AG08396 (cell line): ENCODE results near the gene SPECC1L.
"Not testable (repeated sequence)": the region's sequence is repeated elsewhere in the genome, so short reads cannot be mapped to it uniquely, and the experiment has no call there.

ENCODE experiments used
- DNase-seq: peaks from one replicate; pipeline ENCODE4 v3.0.0; 2012; ENCODE audit warnings: low spot score, mixed read lengths

SPECC1L gene

DNA sequence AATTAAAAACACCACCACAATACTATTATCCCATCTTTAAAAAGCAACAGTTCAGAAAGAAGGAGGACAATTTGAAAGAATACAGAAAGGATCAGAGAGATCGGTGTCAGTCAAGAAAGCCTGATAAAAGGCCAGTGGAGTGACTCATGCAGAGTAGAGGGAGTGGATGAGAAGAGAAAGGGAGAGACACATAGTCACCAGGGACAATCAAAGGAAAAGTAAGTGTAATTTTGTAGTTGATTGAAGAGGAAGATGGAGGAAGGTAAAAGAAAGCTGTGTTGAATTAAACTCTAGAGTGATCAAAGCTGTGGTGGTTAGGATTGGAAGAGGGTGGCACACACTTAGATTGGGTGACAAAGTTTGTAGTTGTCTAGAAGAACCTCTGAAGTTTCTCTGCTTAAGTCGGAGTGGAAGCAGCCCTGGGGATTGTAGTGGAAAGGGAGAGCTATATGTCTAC lies 14.1 kb downstream of the SPECC1L start:
- no peak for DNase-seq

DNA sequence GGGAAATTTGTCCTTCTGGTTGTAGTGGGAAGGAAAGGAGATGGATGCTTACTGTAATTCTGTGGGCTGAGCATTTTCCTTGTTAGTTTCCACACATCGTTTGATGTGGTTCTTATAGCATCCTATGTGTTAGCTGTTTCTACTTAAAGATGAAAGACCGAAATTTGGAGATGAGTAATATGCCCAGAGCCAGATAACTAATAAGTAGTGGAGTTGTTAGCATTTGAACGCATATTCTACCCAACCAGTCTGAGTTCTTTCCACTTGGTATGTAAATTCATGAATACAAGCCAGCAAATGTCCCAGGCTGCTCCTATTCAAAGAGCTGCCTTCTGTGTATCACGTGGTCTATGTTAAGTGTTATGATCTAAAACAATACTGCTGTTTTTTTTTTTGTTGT lies 14.6 kb downstream of the SPECC1L start:
- no peak for DNase-seq

DNA sequence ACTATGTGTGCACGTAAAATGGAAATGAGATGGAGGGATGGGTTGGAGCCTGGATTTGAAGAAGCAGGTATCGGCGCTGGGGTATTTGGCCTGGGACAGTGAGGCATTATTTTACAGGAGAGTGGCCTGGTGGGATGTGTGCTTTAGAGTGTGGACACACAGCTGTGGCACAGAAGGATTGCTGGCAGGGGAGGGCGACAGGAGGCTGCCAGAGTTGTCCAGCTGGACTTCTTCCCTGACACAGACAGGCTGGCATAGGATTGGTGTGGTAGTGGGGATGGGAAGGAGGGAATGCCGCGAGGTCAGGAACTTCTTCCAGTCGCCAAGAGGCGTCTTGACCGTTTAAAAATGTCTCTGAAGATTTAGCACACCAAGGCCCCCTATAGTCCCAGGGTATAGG lies 16.6 kb downstream of the SPECC1L start:
- not testable (repeated sequence) for DNase-seq

DNA sequence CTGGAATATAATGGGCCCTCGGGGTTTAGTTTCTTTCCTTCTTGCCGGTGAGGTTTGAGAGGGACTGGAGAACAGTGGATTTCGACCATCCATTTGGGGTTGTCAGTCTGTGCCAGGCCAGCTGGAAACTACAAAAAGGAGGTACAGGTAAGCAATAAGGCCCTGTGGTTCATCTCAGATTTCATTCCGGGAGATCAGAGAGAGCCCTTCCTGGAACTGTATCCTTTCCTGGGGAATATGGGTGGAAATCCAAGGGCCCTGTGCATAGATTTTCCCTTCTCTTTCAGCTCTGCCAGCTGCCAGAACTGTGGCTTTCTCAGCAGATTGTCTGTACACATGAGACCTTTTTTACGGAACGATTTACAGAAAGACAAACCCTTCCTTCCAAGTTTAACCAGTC lies 17.2 kb downstream of the SPECC1L start:
- DNase-seq: not testable (repeated sequence)

DNA sequence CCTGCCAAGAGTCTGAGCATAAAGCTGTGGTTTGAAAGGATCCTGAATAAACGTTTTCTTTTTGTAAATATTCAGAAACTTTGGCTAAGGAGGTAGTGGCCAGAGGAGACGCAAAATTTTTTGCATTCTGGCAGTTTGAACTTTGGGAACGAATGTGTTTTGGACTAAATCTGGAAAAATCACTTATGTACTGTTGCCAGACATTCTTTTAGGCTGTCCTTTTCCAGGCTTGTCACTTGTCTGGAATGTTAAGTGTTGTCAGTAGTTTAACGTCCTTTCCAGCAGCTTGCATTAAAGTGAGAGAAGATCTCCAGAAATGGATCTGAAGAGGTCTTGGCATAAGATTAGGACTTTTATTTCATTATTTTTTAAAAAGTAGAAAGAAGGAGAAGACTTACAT lies 18.5 kb downstream of the SPECC1L start:
- DNase-seq: peak; percentile 64

DNA sequence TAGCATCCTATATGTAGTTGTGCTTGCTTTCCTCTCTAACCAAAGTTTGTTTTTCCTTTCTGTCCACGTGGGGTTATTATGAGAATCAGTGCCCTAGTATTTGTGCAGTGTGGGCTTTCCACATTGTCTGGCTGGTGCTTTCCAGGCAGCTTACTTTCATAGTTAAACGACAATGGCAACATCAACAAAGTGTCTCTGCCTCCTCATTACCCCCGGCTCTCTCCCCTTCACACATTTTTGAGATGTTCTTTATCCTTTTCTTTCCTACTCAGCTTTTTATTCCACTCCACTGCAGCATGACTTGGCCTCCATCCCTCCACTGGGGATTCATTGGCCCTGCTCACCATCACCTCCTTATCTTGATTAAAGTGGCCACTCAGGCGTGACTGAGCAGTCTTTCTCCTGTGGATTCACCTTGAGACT lies 19.1 kb downstream of the SPECC1L start:
- DNase-seq: no peak

DNA sequence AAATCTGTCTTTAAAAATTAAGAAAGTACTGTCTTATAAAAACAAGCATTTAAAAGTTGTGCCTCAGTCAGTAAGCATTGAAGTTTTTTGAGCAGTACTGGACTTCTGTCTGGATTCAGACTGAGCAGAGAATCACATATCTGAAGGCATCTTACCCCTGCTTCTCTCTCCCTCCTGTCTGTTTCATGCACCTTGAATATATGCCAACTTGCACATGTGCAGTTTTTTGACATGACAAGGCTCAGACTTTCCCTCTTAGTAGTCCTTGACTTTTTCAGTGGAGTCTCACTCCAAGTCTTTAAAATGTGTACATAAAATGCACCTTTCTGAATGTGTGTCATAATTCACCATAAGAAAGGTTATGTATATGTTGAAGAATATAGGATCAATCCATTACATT lies 19.8 kb downstream of the SPECC1L start:
- DNase-seq: no peak

DNA sequence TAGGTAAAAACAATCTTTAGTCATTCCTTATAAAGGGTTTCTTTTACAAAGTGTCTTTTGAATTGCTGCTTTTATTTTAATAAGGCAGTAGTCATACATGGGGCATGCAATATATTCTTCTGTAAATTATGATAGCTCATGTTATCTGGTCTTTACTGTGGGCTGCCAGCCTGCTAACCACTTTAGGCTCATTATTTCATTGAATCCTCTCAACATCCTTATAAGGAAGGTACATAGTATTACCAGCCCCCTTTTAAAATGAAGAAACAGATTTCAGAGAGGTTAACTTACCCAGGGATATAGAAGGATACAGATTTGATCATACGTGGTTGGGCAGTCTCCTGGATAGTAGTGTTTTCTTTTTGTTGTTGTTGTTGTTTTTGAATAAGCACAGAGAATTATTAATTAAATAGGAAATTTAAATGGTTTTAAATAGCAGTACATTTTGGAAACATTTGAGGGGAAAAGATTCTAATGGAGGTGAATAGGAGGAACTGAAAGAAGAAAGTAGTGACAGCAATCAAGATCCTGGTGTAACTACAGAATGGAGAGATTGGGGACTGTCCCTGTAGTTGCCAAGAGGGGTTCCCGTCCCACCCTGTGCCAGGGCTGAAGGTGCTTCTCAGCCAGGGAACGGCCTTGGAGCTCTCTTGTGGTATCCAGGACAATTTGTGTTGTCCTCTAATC lies 21.0 kb downstream of the SPECC1L start:
- no peak for DNase-seq

DNA sequence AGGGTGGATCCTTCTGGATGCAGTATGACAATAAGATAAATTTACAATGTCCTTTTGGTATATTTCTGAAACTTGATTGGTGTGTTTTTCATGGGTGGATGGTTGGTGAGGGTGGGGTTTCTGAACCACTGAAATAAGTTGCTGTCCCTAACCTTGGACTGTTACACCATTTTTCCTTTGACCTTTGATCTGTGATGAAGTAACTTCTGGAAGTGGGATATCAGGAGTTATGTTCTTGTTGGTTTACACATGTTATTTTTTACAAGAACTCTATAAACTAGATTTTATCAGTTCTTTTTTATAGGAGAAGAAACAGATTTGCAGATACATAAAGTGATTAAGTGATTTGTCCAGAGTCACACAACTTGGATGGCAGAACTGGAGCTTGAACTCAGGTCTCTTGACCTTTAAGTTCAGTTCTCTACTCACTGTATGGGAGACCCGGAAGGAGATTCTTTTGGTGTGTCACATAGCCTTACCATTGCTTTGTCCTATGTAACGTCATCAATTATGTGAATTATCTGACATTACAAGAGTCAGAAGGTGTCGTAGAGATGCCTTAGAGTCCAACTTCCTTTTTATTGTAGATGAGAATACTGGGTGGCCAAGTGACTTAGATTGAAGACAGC lies 21.7 kb downstream of the SPECC1L start:
- not testable (repeated sequence) for DNase-seq

DNA sequence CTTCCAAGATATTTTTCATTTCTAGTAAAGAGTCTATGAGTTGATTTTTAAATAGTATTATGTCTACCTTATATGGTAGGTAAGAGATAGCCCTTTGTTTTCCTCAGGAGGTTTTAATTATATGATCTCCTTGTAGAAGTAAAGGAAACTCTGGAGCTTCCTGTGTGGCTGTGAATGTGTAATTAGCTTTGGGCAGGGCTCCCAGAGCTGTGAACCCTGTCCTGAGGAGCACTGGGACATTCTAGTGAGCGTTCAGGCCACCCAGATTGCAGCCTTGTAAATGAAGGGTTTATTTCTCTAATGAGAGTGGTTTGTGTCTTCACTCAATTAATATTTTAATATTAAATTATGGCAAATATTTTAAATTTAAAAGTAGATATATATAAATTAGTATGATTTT lies 24.3 kb downstream of the SPECC1L start:
- not testable (repeated sequence) for DNase-seq

DNA sequence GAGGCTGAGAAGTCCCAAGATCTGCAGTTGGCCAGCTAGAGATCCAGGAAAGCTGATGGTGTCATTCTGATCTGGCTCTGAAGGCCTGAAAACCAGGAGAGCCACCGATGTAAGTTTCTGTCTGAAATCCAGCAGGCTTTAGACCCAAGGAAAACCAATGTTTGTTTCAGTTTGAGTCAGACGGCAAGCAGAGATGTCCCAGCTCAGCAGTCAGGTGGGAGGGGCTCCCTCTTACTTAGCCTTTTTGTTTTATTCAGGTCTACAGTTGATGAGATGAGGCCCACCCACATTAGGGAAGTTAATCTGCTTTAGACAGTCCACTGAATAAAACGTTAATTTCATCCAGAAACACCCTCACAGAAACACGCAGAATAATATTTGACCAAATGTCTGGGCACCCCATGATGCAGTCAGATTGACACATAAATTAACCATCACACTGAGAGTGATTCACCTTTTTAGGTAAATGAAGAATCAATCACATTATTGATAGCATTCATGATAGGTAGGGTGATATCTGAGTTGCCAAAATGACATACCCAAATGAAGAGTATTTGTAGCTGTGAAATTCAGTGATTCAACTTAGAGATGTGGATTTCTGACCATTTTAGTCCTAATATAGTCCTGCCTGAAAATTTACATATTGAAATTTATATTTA lies 28.0 kb downstream of the SPECC1L start:
- DNase-seq: not testable (repeated sequence)

DNA sequence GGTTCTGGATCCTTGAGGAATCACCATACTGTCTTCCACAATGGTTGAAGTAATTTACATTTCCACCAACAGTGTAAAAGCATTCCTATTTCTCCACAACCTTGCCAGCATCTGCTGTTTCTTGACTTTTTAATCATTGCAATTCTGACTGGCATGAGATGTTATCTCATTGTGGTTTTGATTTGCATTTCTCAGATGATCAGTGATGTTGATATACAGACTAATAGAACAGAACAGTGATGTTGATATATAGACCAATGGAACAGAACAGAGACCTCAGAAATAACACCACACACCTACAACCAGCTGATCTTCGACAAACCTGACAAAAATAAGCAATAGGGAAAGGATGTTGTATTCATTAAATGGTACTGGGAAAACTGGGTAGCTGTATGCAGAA lies 29.9 kb downstream of the SPECC1L start:
- DNase-seq: not testable (repeated sequence)

DNA sequence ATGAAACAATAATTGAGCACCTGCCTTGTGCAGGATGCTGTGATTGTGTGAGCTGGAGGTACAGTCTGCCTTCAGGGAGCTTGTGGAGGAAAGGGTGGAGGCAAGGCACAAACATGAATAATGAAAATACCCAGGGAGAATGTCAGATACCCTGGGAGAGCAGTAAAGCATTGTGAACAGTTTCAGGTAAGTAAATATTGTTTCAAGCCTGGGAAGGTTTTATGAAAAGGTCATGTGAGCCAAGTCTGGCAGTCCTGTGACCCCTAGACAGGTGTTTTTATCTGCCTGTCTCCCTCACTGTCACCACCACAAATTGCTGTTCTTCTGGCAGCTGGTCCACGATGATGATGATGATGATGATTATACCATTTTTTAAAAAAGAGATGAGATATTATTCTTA lies 32.0 kb downstream of the SPECC1L start:
- no peak for DNase-seq

DNA sequence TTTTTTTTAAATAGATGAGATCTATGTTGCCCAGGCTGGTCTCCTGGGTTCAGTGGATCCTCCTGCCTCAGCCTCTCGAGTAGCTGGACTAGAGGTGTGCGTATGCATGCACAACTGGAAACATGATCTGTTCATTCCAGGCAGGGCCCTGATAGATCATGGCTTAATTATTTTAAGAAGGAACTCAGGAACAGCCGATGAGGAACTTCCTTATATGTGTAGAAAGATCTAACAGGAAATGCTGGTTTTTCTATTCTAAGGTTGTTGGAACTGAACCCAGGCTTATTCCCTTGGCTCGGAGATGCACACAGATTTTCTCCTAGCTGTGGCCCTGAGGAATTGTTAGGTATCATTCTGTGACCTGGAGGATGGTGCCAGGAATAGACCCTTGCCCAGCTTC lies 32.4 kb downstream of the SPECC1L start:
- no peak for DNase-seq

DNA sequence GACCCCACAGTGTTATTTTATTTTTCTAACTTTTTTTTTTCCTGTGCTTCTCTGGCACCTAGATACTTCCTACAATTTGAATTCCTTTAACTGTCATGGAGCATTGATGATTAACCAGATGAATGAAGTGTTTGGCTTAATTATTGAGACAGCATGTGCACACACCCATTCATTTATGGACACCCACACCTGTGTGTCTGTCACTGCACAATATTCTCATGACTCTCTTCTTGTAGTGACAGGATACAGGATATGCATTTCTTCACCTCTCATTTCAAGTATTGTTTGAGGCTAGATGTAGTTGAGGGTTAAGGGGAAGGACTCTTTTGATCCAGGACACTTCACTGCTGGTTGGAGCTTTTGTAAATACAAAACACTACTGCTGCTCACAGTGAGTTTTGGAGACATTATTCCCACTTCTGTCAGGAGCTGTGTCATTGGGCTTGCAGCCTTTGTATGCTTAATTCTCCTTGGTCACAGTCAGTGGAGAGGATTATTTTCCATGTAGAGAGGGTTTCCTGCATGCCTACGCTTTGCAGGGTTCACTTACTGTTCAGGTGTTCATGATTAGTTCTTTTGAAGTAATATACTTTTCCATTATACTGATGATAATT lies 33.5 kb downstream of the SPECC1L start:
- no peak for DNase-seq

DNA sequence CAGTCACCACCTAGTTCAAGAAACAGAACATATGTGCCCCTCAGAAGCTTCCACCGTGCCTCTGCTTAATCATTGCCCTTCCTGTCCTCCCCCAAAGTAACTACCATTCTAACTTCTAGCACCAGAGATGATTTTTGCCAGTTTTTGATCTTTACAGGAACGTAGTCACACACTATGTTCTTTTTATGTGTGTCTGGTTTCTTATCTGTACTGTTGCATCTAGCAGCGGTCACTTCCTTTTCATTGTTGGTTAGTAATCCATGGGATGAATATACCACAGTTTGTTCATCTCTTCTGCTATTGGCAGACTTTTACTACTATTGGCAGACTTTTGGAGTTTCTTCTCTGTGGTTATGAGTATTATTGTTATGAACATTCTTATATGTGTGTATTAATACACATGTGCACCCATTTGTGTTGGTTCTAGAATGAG lies 34.6 kb downstream of the SPECC1L start:
- DNase-seq: no peak

DNA sequence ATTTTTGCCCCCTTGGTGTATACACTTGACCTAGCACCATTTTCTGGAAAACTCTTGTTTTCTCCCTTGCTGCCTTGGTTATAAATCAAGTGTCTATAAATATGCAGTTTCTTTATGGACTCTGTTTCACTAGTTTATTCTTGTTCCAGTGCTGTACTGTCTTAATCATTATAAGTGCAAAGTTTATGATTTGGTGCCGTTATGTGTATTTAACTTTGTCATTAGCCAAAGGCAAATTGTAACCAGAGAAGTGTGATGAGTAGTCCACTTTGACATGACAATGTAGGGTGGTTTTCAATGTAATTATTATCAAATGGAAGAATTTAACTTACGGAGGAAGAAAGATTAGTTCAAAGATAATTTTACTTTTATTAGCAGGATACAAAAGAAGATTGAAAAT lies 40.3 kb downstream of the SPECC1L start:
- DNase-seq: no peak

DNA sequence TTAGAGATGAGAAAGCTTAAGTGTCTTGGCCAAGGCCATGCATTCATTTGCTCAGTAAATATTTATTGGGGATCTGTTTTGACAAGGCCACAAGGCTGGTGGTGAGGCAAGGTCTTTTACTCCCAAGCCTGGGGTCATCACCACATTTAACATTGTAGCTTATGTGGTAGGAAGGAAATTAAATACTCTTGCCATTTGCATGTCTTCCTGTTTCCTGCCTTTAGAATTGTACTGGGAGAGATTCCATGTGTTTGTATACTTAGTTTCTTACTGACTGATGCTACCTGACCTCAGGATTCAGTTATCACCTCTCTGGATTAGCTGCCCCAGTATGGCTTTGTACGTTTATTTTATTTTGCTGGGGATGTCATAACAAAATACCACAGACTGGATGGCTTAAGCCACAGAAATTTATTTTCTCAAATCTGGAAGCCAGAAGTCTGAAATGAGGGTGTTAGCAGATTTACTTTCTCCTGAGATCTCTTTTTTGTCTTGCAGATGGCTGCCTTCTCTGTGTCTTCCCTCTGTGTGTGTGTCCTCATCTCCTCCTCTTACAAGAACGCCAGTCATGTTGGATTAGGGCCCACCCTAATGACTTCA lies 44.8 kb downstream of the SPECC1L start:
- peak; percentile 24 for DNase-seq

DNA sequence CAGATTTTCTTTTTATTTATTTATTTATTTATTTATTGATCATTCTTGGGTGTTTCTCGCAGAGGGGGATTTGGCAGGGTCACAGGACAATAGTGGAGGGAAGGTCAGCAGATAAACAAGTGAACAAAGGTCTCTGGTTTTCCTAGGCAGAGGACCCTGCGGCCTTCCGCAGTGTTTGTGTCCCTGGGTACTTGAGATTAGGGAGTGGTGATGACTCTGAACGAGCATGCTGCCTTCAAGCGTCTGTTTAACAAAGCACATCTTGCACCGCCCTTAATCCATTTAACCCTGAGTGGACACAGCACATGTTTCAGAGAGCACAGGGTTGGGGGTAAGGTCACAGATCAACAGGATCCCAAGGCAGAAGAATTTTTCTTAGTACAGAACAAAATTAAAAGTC lies 45.6 kb downstream of the SPECC1L start:
- DNase-seq: not testable (repeated sequence)

DNA sequence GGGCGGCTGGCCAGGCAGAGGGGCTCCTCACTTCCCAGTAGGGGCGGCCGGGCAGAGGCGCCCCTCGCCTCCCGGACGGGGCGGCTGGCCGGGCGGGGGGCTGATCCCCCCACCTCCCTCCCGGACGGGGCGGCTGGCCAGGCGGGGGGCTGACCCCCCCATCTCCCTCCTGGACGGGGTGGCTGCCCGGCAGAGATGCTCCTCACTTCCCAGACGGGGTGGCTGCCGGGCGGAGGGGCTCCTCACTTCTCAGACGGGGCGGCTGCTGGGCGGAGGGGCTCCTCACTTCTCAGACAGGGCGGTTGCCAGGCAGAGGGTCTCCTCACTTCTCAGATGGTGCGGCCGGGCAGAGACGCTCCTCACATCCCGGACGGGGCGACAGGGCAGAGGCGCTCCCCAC lies 46.9 kb downstream of the SPECC1L start:
- not testable (repeated sequence) for DNase-seq

DNA sequence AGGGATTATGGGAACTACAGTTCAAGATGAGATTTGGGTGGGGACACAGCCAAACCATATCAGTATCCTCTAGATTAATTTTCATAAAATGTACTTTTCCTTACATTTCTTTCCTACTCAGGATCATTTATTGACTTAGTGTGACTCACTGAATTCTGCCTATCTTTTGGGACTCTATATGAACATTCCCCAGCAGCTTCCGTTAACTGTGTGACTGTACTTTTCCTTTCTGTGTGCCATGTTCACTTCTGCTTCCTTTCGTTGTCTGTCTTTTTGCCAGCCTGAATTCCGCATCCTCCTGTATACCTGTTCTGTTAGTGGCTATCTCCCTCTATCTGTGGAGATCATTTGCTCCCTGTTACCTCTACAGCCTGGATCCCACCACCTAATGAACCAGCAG lies 48.8 kb downstream of the SPECC1L start:
- DNase-seq: no peak

DNA sequence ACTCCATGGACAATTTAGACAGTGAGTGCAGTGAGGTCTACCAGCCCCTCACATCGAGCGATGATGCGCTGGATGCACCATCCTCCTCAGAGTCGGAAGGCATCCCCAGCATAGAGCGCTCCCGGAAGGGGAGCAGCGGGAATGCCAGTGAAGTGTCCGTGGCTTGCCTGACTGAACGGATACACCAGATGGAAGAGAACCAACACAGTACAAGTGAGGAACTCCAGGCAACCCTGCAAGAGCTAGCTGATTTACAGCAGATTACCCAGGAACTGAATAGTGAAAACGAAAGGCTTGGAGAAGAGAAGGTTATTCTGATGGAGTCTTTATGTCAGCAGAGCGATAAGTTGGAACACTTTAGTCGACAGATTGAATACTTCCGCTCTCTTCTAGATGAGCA lies 51.4 kb downstream of the SPECC1L start:
- DNase-seq: no peak
